ENCODE measurements around the gene BSCL2. TPM values are rescaled to one million over a fixed set of nuclear protein-coding genes. Genes with fewer than 3 reads are reported as not detected.
A peak's percentile ranks its signal among the peaks of the same experiment; 100 is the strongest.

Gene BSCL2
- polyA plus RNA-seq, 1 experiment, result 42.8 TPM

DNA sequence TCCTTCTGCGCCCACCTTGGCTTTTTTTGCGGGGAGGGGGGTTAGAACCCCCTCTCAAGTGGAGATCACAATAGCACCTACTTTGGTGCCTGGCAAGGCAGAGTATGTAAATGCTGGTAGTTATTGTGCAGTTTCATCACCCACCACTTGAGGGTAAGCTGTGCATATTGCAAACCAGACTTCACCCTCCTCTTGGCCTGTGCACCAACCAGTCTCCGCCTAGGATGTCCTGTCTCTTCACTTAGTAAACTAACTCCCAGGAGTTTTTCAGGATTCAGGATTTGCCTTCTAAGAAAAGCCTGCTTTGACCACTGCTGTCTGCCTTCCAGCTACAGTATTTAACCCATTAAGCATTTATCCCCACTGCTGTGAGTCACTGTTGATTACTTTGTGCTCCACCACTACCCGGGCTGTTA lies 26.4 kb downstream of the BSCL2 start:
- no peak overlapping the region for H3K4me3 ChIP-seq (ENCODE audit: low read depth, low read length)
- H3K9me3 ChIP-seq (ENCODE audit: control insufficient read depth, insufficient read depth, low read length), result peaks cover 4% of the 10 kb centered on the region; the same call in 1 of the 2 replicates
- no peaks in the 10 kb centered on the region for H3K27me3 ChIP-seq (ENCODE audit: control insufficient read depth, insufficient read depth, low read length)
- ChIA-PET CTCF (interaction anchor here (0.5 to 3.2 kb wide), 21 partner anchors 9 to 496 kb away, joined by 3 to 36 read pairs (median 3); partner anchors contain the start of genes LBHD1, LRRN4CL, UQCC3 and ZBTB3), POLR2A (interaction anchor here (0.5 to 4.0 kb wide), 13 partner anchors 9 to 175 kb away, joined by 3 to 70 read pairs (median 5); partner anchors contain the start of genes B3GAT3, C11orf98, CSKMT and HNRNPUL2)
- H3K27ac ChIP-seq (ENCODE audit: low read depth, low read length), result peak overlapping the region; percentile 43
- TF ChIP-seq, protein P1, sequence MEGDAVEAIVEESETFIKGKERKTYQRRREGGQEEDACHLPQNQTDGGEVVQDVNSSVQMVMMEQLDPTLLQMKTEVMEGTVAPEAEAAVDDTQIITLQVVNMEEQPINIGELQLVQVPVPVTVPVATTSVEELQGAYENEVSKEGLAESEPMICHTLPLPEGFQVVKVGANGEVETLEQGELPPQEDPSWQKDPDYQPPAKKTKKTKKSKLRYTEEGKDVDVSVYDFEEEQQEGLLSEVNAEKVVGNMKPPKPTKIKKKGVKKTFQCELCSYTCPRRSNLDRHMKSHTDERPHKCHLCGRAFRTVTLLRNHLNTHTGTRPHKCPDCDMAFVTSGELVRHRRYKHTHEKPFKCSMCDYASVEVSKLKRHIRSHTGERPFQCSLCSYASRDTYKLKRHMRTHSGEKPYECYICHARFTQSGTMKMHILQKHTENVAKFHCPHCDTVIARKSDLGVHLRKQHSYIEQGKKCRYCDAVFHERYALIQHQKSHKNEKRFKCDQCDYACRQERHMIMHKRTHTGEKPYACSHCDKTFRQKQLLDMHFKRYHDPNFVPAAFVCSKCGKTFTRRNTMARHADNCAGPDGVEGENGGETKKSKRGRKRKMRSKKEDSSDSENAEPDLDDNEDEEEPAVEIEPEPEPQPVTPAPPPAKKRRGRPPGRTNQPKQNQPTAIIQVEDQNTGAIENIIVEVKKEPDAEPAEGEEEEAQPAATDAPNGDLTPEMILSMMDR (IDR thresholded peaks at IDR 0.05; ENCODE audit: low read depth, low read length), result peak; percentile 72
- DNase-seq (ENCODE audit: low read depth, low spot score), result peak; percentile 72

DNA sequence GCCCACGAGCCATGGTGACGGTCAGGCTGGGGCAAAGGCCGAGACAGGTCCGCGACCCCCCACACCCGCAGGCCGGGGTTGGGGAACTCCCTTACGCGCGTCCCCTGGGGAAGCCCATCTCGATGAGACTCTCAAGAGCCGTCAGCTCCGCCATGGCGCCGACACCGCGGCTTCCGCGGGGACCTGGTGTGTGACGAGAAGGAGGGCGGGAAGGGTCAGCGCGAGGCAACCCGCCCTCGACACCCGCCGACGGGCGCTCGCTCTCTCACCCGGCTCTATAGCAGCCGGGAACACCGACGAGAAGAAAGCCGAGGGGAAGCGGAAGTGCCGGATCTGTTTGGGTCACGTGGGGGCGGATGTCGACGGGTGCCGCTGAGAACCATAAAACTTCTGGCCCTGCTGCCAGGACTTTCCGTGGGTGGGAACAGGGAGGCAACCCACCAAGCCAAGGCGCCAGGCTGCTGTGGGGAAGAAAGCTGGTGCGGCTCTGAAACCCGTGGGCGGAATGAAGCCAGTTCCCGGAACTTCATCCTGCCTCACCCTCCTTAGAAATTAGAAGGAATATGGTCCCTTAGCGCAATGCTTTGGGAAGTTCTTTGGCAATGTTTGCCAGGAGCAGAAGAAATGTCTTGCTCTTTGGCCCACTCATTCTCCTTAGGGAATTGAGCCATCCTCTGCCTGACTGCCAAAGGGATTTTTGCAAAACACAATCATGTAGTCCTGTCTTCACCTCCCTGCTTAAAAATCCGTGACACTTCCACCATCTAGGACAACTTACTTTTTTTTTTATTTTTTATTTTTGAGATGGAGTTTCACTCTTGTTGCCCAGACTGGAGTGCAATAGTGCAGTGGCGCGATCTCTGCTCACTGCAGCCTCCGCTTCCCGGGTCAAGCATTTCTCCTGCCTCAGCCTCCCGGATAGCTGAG lies 28.2 kb downstream of the BSCL2 start, which contains the start of gene UBXN1:
UBXN1 (minus strand) TSS at position 304 of the 927 bp plus-strand sequence; CDS start at position 154, 150 bp downstream.
- H3K4me3 ChIP-seq (ENCODE audit: low read depth, low read length), result peak within 1 kb of the TSS; percentile 98

DNA sequence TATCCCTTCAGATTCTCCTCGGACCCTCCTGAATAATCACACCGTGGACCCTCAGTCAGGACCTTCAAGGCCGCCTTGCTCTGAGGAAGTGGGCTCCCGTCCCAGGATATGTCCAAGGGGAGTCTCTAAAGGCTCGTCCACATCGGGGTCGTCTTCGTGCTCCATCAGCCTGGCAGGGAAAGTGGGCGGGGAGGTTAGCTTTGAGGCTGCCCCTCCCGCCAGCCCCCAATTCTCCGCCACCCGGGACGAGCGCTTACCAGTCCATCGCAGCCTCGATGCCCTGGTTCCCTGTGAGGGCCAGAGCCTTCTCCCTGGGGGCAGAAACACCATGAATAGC lies 28.8 kb downstream of the BSCL2 start:
- Histone ChIP-seq H3K4me3 (ENCODE audit: low read depth, low read length) (peak overlapping the region; percentile 98), H3K27ac (ENCODE audit: low read depth, low read length) (peak overlapping the region; percentile 80), H3K27me3 (ENCODE audit: control insufficient read depth, insufficient read depth, low read length) (no peaks in the 10 kb centered on the region), H3K9me3 (ENCODE audit: control insufficient read depth, insufficient read depth, low read length) (peaks cover 4% of the 10 kb centered on the region; the same call in 1 of the 2 replicates)
- TF ChIP-seq, protein P1 (IDR thresholded peaks at IDR 0.05; ENCODE audit: low read depth, low read length), result no peak
- POLR2A ChIA-PET, result interaction anchor here (2.1 to 4.0 kb wide), 3 partner anchors 9 to 13 kb away, joined by 7 to 70 read pairs (median 13); partner anchors contain the start of genes C11orf98, CSKMT and LRRN4CL
- no peak for DNase-seq (ENCODE audit: low read depth, low spot score)
- CTCF ChIA-PET, result no interaction called here

More for the DNA sequence above, 28.2 kb downstream of the BSCL2 start, which contains the start of gene UBXN1:
- DNase-seq (ENCODE audit: low read depth, low spot score), result peak; percentile 66
- Histone ChIP-seq H3K9me3 (ENCODE audit: control insufficient read depth, insufficient read depth, low read length) (peaks cover 4% of the 10 kb centered on the region; the same call in 1 of the 2 replicates), H3K27ac (ENCODE audit: low read depth, low read length) (peak within 1 kb of the TSS; percentile 80), H3K27me3 (ENCODE audit: control insufficient read depth, insufficient read depth, low read length) (no peaks in the 10 kb centered on the region)
- TF ChIP-seq, protein P1 (IDR thresholded peaks at IDR 0.05; ENCODE audit: low read depth, low read length), result no peak
- CTCF ChIA-PET, result interaction anchor here (1.1 to 3.2 kb wide), 3 partner anchors 7 to 108 kb away, joined by 3 to 36 read pairs (median 13); partner anchors contain the start of genes LBHD1 and UQCC3
- POLR2A ChIA-PET, result interaction anchor here (0.6 to 4.0 kb wide), 9 partner anchors 9 to 133 kb away, joined by 3 to 70 read pairs (median 3); partner anchors contain the start of genes B3GAT3, C11orf98, CSKMT and INTS5

DNA sequence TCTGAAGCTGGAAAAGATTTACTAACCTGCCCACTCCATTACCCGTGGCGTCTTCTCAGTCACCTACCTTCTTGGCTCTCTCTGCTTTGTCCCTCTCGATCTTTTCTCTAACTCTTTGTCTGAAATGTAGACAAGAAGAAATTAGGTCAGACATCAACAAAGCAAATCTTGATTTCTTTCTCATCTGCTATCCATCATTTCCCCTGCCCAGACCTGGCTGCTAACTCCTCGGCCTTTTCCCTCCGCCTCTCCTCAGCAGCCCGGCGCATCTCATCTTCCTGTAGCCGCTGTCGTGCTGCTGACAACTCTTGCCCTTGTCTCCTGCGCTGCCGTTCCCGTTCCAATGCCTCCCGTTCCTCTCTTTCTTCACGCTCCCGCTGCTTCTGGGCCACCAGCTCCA lies 29.5 kb downstream of the BSCL2 start:
- no peak overlapping the region for H3K27ac ChIP-seq (ENCODE audit: low read depth, low read length)
- POLR2A ChIA-PET, result interaction anchor here (5.6 kb wide), 1 partner anchor 13 kb away, joined by 50 read pairs; the partner anchor contains the start of genes C11orf98 and CSKMT
- CTCF ChIA-PET, result interaction anchor here (0.6 to 0.7 kb wide), 2 partner anchors 13 to 27 kb away, joined by 3 read pairs; partner anchors contain the start of genes C11orf98 and CSKMT

More for the DNA sequence above, 29.5 kb downstream of the BSCL2 start:
- TF ChIP-seq, protein P1 (IDR thresholded peaks at IDR 0.05; ENCODE audit: low read depth, low read length), result no peak
- H3K27me3 ChIP-seq (ENCODE audit: control insufficient read depth, insufficient read depth, low read length), result no peaks in the 10 kb centered on the region
- peak overlapping the region; percentile 98 for H3K4me3 ChIP-seq (ENCODE audit: low read depth, low read length)
- peaks cover 4% of the 10 kb centered on the region; the same call in 1 of the 2 replicates for H3K9me3 ChIP-seq (ENCODE audit: control insufficient read depth, insufficient read depth, low read length)
- DNase-seq (ENCODE audit: low read depth, low spot score), result no peak

Data from AG04450 (cell line).